Loucy (cell line): ENCODE data around the gene CCDC127.
"Not testable (repeated sequence)": the region's sequence is repeated elsewhere in the genome, so short reads cannot be mapped to it uniquely, and the experiment has no call there.

ENCODE experiments used
- CTCF ChIP-seq: fragments of 200-600 bp; sonication (generic); conservative IDR thresholded peaks from 2 replicates; pipeline ENCODE4 v1.5.1; 2014; ENCODE audit warnings: mild to moderate bottlenecking, antibody characterized with exemption, low read length
- EZH2phosphoT487 ChIP-seq: fragments of 200-600 bp; IDR thresholded peaks from 2 replicates; pipeline ENCODE4 v1.6.1; 2018; ENCODE audit warnings: antibody characterized with exemption, mild to moderate bottlenecking, moderate library complexity, borderline replicate concordance

GRCh38 chr5:233426-233825 lies 15.5 kb upstream of the CCDC127 start:
- not testable (repeated sequence) for TF ChIP-seq CTCF, EZH2phosphoT487
